NCI-H460 (cell line): Measurements from ENCODE around the gene CUL4A. TPM values are rescaled to one million over a fixed set of nuclear protein-coding genes. Genes with fewer than 3 reads are reported as not detected.

ENCODE experiments used
- DNase-seq: peaks from one replicate; pipeline ENCODE4 v3.0.0-alpha.2; 2016; ENCODE audit warnings: low read depth; ENCODE audit errors: extremely low read depth
- total RNA-seq: library from RNA; depleted of rRNA; stranded (reverse); fragments of >200 nt; shearing (Covaris generic); gene quantifications from 2 replicates; pipeline ENCODE4 v1.2.3, GENCODE V29; 2014

The CUL4A gene
- total RNA-seq, 1 experiment from 2014 or later: 151 TPM

DNA sequence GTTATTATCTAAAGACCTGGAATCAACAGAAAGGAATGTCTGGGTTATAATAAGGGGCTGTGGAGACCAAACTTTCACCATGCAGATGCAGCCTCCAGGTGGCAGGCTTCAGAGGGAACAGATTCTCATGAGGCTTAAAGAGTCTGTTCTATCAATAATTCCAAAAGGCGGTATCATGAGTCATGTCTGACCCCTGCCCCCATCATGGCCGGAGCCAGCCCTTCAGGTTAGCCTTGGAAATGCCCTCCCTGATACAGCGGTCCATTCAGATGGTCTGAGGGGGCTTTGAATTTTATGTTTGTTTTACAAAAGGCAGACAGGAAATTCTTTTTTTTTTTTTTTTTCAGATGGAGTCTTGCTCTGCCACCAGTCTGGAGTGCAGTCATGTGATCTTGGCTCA lies 66.0 kb downstream of the CUL4A start:
- peak; percentile 25 for DNase-seq

DNA sequence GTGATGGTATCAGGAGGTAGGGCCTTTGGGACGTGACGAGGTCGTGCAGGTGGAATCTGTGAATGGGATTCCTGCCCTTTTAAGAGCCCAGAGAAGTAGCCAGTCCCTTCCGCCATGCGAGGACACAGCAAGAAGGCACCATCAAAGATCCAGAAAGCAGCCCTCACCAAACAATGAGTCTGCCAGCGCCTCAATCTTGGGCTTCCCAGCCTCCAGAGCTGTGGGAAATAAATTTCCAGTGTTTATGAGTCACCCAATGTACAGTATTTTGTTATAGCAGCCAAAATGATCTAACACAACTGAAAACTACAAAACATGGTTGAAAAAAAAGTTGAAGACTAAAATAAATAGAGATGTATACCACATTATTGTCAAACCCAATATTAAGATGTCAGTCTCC lies 70.7 kb downstream of the CUL4A start:
- no peak for DNase-seq

DNA sequence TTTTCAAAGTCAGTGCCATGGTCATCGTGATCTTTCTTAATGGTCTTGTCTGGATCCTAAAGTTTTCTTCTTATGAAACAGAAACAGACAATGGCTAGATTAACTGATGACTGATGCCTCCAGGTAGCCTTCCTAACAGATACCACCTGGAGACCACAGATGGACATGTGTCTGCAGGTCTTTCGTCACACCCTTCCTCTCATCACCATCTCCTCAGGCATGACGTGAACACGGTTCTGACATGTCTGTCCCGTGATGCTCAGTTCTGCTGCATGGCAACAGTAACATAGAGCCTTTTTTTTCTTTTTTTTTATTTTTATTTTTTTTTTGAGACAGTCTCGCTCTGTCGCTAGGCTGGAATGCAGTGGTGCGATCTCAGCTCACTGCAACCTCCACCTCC lies 74.5 kb downstream of the CUL4A start:
- no peak for DNase-seq

DNA sequence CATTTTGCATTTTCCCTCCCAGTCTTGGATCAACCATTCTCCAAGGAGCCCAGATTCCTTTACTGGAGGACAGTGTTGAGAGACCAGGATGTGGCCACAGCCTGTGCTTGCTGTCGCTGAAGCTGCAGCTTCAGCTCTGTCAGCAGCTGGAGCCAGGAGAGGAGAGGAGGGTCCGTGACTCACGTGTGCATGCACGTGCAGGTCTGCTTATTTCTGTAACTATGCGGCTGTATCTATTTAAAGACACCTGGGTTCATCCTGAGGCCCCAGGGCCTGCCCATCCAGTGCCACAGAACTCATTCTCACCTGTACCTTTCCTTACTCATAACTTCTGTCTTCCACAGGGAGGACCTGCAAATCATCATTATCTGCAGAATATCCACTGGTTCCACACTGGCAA lies 79.5 kb downstream of the CUL4A start:
- no peak for DNase-seq

DNA sequence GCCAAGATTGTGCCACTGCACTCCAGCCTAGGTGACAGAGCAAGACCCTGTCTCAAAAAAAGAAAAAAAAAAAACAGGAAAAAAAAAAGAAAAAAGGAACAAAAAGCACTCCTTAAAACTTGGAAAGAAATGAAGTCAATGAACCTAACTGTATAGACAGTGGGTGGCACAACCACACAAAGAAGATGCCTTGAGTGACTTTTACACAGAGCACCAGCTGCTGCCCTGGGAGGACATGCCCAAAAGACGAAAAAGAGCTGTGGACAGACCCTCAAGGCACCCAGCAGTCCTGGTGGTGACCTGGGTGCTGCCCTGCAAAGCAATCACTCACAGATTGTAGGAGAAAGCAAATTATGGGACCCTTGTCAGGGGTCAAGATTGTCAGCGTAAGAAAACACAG lies 81.7 kb downstream of the CUL4A start:
- DNase-seq: no peak

DNA sequence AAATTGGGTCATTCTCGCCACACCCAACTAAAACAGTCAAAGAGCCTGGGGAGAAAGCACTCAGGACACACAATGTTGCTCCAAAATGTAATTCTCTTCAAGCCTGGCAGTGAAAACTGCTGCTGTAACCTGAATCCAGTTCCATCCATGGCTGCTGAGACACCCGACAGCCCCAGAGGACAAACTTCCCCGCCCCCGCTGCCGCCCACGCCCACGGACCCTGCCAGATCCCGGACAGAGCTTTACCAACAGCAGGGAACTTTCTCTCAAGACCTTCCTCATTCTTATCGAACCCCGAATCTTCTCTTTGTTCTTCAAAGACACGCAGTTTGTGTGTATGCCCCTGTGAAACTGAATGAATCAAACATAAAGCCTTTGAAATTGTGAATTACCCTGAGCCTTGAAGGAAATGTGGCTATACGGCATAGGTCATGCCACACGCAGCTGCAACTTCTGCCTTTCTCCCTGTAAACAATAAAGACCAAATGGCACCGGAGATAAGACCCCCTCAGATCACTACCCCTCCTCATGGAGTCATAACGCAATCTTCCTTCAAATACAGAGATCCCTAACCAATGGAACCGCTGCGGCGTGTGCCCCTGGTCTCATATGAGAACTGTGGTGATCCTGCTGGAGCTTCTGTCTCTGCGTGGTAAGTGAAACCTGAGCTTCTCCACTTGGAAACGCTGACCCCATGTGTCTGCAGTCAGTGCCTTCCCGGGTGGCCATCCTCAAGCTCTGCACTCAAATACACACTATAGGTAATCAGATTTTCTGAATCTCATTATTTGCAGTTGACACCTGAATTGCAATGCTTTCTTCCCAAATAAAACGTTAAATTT lies 82.8 kb downstream of the CUL4A start:
- DNase-seq: no peak

DNA sequence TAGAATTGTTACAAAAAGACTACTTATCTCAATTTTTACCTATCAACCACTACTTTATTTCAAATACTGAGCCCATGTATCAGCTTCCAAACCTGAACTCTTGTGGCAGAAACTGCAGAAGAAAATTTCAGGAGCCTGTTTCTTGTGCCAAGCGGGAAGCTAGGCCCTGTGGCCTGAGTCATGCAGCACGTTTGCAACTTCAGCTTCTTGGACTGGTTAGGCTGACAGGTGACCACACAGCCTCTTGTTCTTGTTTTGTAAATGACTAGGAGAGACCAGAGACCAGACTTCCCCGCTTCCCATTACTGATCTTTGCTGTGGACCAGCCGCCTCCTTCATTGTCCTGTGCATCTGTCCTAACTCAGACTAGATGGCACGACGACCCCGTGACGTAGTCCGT lies 84.3 kb downstream of the CUL4A start:
- no peak for DNase-seq

DNA sequence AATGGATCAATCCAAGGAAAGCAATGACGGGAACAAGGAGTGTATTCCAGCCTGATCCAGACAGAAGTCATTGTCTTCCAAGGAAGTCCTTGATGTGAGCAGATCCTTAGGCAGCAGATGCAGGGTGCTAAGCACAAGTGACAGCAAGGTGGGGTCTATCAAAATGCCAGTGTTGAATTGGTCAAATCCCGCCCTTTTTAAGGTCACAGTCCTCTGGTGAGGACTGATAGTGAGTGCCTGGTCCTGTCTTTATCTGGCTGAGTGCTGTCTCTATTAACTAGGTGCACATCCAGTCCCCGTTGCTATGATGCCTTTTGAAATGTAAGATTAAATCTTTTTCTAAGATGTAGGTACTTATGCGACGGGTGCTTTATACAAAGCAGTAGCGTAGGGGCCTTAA lies 86.4 kb downstream of the CUL4A start:
- DNase-seq: no peak

DNA sequence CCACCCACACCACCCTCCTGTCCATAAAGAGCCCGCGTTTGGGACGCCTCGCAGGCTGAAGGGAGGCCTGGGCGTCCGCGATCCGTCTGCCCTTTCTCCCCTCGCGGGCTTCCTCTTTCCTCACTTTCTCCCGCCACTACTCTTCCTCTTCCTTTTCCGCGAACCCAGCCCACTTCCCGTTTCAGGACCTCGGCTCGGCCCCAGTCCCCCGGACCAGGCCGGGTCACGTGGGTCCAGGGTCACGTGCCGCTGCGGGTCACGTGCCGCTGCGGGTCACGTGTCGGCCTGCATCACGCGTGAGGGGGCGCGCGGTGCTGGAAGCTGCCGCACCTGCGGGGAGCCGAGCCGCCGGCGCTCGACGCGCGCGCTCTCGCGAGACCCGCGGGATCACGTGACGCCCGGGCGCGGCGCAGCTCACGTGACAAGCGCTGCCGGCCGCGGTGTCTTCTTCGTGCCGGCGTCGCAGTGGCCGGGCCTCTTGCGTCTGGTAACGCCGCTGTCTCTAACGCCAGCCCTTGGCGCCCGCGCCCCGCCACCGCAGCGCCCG lies 87.5 kb downstream of the CUL4A start, which contains the start of gene LAMP1:
Gene LAMP1 (plus strand): TSS at position 417 of the 547 bp plus-strand sequence. CDS start 196 bp downstream, outside the sequence.
- peak; percentile 88 for DNase-seq

DNA sequence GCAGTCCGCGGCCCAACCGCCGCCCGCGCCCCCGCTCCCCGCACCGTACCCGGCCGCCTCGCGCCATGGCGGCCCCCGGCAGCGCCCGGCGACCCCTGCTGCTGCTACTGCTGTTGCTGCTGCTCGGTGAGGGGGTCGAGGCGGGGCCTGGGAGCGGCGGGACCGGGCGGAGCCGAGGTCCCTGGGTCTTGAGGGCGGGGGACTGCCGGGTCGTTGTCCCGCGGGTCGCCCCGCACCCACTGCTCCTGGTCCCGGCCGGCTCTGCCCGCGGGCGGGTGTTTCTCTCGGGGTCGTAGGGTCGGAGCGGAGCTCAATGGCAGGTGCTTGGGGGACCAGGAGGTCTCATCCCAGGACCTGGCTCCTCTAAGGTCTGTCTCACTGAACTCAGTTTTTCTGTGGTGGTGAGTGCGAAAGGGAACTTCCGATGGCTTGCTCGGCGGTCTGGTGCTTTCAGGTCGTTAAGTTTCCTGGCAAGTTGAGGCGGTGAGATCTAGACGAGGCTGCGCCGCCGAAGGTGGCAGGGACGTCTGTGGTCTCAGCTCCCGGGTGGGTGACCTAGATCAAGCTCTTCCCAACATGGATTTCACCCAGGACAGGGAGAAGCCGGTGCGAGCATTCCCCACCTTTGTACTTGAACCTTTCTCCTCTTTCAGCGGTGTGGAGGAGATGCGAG lies 88.1 kb downstream of the CUL4A start:
- no peak for DNase-seq

DNA sequence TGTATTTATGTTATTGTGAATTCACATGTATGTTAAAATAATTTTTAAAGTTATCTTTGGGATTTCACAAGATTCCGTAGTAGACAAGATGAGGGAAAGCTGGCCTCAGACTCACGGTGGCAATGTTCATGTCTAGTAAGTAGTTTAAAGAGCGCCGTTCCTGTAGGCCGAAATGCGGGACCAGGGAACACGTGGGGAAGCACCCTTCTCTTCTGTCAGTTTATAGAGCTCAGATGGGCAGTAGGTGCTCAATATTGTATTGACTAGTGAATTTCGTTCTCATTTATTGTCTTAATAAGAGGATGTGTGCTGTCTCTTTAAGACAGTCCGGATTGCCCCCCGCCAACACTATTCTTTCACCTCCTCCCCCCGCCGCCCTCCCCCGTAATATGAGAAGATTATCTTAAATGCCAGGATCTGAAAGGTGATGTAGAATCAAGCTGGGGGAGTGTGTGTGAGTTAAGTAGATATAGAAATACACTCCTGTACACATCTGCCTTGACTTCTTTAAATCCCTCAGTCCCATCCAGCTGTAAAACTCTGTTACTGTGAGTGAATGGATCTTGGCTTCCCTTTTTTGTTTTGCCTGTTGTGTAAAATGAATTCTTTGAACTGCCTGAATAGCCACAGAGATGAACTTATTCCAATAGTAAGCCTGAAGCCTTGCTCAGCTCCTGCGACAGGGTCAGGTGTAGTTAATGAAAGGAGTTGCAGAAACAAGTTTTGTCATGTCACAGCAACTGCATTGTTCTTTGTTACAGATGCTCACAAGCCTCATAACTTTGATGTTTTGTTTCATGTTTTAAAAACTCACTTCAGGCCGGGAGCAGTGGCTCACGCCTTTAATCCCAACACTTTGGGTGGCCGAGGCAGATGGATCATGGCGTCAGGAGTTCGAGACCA lies 88.9 kb downstream of the CUL4A start:
- no peak for DNase-seq

DNA sequence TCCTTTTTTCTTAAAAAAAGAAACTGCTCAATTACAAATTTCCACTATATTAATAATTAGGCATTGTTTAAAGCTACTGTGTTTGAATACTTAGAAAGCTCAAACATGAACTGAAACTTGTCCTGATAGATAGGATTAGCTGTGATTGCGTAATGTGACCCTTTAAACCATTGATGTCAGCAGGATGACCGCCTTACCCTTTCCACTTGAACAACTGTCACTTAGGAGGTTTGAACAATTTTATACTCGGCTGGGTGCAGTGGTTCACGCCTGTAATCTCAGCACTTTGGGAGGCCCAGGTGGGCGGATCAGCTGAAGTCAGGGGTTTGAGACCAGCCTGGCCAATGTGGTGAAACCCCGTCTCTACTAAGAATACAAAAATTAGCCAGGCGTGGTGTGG lies 90.5 kb downstream of the CUL4A start:
- DNase-seq: no peak

DNA sequence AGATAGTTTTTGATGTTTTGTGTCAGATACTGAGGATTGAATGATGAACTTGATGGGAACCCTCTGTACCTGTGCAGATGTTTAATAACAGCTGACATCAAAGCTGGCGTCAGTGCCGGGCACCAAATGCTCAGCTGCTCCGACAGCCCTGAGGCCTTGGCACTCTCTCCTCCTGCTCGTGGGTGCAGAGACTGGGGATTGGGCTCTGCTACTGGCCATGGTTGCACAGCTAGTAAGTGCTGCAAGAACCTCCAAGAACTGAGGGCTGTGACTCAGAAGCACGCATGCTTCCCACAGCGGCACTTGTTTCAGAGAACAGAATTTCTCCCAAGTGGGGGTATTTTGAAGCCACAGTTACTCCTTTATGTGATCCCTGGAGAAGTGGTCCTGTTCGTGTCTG lies 93.6 kb downstream of the CUL4A start:
- no peak for DNase-seq

DNA sequence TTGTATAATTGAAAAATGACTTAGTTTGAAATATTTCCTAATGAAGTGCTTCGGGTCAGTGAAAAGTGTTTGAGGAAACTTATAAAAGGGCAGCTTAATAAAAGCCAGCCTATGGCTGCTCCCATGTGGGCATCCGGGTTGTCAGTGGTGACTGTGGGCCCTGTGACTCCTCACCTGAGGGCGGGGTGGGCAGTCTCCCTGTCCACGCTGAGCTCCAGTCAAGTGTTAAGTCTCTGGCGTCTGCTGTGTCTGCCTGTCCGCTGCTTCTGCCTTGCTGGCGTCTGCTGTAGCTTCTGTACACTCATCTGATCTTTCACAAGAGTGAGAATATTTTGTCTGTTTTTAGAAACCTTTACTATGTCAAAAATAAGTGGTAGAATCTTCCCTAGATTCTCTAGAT lies 94.7 kb downstream of the CUL4A start:
- DNase-seq: no peak

DNA sequence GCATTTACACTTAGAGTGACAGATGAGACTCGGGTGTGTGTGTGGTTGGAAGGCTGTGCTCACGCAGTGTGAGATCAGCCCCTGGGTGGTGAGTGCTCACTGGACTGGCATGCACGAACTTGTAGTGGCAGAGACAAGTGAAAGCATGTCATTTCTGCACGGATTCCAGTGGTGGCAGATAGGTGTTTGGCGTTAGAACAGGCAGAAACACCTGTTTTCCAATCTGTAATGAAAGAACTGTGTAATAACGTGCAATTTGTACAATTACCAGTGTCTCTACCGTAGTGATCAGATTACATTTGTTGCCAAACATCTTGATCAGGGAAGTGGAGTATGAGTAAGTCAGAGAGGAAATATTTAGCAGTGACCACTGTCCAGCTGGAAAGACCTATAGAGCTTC lies 95.8 kb downstream of the CUL4A start:
- no peak for DNase-seq

DNA sequence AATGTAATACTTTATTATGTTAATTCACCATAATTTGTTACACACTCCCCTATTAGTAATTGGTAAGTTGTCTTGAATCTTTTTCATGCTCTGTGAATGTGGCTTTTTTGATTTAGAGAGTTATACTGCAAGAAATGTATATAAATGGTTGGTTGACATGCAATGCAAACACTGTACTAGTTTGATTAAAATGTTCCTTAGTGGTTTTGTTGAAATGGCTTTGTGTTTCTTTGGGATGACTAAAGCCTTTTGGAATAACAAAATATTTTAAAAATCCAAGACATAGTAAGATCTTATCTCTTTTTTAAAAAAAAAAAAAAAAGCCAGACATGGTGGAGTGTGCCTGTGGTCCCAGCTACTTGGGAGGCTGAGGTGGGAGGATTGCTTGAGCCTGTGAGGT lies 98.1 kb downstream of the CUL4A start:
- no peak for DNase-seq

DNA sequence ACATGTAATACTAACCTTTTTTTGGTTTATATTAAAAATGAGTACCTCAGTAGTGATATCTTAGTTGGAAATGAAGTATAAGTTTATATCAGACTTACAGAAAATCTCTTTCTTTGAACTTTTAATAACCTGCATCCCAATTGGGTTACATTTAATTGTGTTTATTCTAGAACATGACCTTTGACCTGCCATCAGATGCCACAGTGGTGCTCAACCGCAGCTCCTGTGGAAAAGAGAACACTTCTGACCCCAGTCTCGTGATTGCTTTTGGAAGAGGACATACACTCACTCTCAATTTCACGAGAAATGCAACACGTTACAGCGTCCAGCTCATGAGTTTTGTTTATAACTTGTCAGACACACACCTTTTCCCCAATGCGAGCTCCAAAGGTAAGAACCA lies 100.1 kb downstream of the CUL4A start:
- no peak for DNase-seq

DNA sequence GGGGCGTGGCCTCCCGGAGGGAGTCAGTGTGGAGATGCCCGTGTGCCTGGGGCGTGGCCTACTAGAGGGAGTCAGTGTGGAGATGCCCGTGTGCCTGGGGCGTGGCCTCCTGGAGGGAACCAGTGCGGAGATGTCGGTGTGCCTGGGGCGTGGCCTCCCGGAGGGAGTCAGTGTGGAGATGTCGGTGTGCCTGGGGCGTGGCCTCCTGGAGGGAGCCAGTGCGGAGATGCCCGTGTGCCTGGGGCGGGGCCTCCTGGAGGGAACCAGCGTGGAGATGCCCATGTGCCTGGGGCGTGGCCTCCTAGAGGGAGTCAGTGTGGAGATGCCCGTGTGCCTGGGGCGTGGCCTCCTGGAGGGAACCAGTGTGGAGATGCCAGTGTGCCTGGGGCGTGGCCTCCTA lies 104.7 kb downstream of the CUL4A start:
- DNase-seq: peak; percentile 43

DNA sequence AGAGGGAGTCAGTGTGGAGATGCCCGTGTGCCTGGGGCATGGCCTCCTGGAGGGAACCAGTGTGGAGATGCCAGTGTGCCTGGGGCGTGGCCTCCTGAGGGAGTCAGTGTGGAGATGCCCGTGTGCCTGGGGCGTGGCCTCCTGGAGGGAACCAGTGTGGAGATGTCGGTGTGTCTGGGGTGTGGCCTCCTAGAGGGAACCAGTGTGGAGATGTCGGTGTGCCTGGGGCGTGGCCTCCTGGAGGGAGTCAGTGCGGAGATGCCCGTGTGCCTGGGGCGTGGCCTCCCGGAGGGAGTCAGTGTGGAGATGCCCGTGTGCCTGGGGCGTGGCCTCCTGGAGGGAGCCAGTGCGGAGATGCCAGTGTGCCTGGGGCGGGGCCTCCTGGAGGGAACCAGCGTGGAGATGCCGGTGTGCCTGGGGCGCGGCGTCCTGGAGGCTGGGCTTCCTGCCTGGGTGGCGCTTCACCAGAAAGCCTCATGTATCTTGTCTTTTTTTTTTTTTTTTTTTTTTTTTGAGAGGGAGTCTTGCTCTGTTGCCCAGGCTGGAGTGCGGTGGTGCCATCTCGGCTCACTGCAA lies 105.6 kb downstream of the CUL4A start:
- DNase-seq: peak; percentile 54

DNA sequence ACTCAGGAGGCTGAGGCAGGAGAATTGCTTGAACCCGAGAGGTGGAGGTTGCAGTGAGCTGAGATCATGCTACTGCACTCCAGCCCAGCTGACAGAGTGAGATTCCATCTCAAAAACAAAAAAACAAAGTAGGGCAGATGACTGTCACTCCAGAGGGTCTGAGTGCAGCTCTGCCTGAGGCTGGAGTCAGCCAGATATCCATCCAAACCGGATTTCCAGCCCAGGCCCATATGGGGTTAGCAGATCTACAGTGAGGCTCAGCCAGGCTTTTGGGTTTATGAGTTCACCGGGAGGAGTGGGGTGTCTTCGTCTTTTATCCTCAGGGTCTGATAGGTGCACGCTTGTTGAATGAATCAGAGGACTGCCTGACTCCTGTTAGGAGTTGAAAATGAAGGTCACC lies 106.6 kb downstream of the CUL4A start:
- no peak for DNase-seq
